MCF 10A (cell line): ENCODE measurements around the gene STRC. TPM values are rescaled to one million over a fixed set of nuclear protein-coding genes. Genes with fewer than 3 reads are reported as not detected.
A peak's percentile ranks its signal among the peaks of the same experiment; 100 is the strongest.
"Not testable (repeated sequence)": the region's sequence is repeated elsewhere in the genome, so short reads cannot be mapped to it uniquely, and the experiment has no call there.

Experiments used
- BruUV-seq: library from RNA; stranded (reverse); fragments of 400-500 nt; replicated peaks from 2 replicates; lab custom pipeline; 2021; lab: Mats Ljungman, UMichigan
- CTCF ChIA-PET: fragments of 300-600 bp; sonication (Branson Sonifier 250); formaldehyde crosslinking; extraction: SDS; loops from one replicate; lab custom pipeline; 2021; ENCODE audit warnings: antibody characterized with exemption, inconsistent platforms; lab: Yijun Ruan, JAX
- POLR2A ChIA-PET: fragments of 300-600, 350-650 bp; sonication (Branson Sonifier 250); formaldehyde crosslinking; extraction: SDS; loops from one replicate; lab custom pipeline; 2020; ENCODE audit warnings: antibody characterized with exemption, inconsistent platforms; lab: Yijun Ruan, JAX
- DNase-seq: peaks from one replicate; pipeline ENCODE4 v3.0.0-alpha.2; 2018; ENCODE audit not compliant: unreplicated experiment
- H3K27ac Mint-ChIP-seq: one replicate; pipeline ENCODE4 v1.8.0; 2022; ENCODE audit warnings: mild to moderate bottlenecking, low read depth, mixed read lengths; ENCODE audit not compliant: unreplicated experiment
- H3K27me3 Mint-ChIP-seq: one replicate; pipeline ENCODE4 v1.8.0; 2022; ENCODE audit warnings: mixed read lengths; ENCODE audit not compliant: insufficient read depth, unreplicated experiment
- H3K36me3 Mint-ChIP-seq: one replicate; pipeline ENCODE4 v1.8.0; 2022; ENCODE audit warnings: mild to moderate bottlenecking, moderate library complexity, mixed read lengths; ENCODE audit not compliant: insufficient read depth, unreplicated experiment
- H3K4me1 Mint-ChIP-seq: one replicate; pipeline ENCODE4 v1.8.0; 2022; ENCODE audit warnings: mixed read lengths; ENCODE audit not compliant: insufficient read depth, unreplicated experiment
- H3K4me3 Mint-ChIP-seq: one replicate; pipeline ENCODE4 v1.8.0; 2022; ENCODE audit warnings: mild to moderate bottlenecking, moderate library complexity, mixed read lengths; ENCODE audit not compliant: unreplicated experiment
- H3K9me3 Mint-ChIP-seq: one replicate; pipeline ENCODE4 v1.8.0; 2022; ENCODE audit warnings: mixed read lengths; ENCODE audit not compliant: unreplicated experiment
- intact Hi-C: fragments of 100-400 bp; cut with micrococcal nuclease; formaldehyde crosslinking; loops from 2 replicates; pipeline ENCODE4 v1.14.1; 2022
- total RNA-seq: library from RNA; stranded (reverse); gene quantifications from 2 replicates; pipeline ENCODE4 v1.2.3, GENCODE V29; 2022

The STRC gene
- total RNA-seq, 1 experiment from 2014 or later: 1.0 TPM

DNA sequence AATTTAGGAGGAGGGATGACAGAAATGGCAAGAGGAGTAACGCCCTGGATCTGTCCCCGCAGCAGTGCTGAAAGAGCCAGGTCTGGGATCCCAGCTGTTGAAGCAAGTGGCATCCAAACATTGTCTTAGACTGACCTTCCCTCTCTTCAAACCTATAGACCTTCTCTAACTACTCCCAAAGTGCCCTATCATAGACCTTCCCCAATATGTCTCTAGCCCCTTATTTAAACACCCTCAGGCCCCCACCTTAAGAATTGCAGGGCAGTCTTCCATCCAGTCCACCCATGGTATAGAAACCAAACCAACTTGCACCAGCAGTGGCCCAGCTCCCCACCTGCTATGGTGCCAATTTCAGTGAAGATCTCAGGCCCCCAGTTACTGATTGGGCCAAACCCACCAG, 18.4 kb downstream of the STRC start:
- H3K27me3 Mint-ChIP-seq, H3K36me3 Mint-ChIP-seq, BruUV-seq, DNase-seq, H3K27ac Mint-ChIP-seq, POLR2A ChIA-PET, CTCF ChIA-PET, intact Hi-C loops, H3K4me1 Mint-ChIP-seq, H3K9me3 Mint-ChIP-seq, H3K4me3 Mint-ChIP-seq: not testable (repeated sequence)

DNA sequence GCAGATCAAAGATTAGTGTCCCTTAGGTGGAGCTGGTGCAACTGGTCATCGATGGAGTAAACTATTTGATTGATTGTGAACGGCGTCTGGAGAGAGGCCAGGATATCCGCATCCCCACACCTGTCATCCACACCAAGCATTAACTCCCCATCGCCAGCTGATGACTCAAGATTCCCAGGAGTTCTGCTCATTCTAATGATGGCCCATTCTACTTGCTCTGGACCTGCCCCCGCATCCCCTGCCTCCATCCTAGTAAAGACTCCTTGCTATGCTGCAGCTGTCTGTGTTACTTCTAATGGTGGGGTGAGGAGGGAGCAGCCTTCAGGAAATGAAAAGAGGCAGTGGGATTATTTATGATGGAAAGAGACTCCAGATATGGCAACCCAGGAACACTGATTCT, 19.5 kb downstream of the STRC start:
- CTCF ChIA-PET: not testable (repeated sequence)

DNA sequence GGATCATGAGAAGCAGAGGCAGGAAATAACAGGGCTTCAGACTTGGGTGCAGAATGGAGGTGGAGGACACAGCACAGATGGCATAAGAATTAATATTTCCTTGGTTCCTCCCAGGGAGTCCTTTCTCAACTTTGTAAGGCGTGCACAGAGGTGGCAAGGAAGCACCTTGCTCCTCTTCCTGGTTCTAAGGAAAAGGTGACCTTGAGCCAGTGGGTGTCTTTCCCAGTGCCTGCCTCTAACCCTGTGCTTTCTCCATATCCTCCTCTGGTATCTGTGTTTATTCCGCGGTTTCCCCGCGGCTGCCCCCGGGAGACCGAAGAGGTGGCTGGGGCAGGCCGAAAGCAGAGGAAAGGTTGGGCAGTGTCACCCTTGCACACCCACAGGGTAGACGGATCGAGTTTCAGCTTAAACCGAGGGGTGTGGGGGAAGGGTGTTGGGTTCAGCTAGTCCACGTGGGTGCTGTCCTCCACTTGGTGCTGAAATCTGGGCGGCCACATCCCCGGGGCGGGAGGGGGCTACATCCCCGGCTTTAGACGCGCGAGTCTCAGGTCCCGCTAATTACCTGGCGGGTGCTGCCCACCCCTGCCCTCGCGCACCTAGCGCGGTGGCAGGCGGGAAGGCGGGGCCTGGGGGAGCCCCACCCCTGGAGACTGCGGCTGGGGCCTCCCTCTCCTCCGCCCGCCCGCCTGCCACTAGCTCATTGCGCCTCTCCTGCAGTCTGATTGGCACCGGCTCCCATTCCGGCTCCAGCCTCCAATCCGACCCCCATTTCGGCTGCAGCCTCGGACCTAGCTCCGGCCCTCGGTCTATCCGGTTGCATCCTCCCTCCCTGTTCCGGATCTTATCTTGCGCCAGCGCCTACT, 25.0 kb downstream of the STRC start, which contains the start of gene CKMT1B:
Gene CKMT1B (plus strand): TSS at position 700 of the 863 bp plus-strand sequence. CDS start 192 bp downstream, outside the sequence.
- intact Hi-C loops, DNase-seq, H3K4me1 Mint-ChIP-seq, POLR2A ChIA-PET, H3K9me3 Mint-ChIP-seq, H3K27ac Mint-ChIP-seq, CTCF ChIA-PET, H3K4me3 Mint-ChIP-seq, H3K36me3 Mint-ChIP-seq, H3K27me3 Mint-ChIP-seq: not testable (repeated sequence)
- TSS peak; percentile 88 for BruUV-seq

More for the DNA sequence above, 19.5 kb downstream of the STRC start:
- H3K9me3 Mint-ChIP-seq, DNase-seq, H3K36me3 Mint-ChIP-seq, H3K27me3 Mint-ChIP-seq, intact Hi-C loops, H3K4me1 Mint-ChIP-seq, BruUV-seq, H3K27ac Mint-ChIP-seq, POLR2A ChIA-PET, H3K4me3 Mint-ChIP-seq: not testable (repeated sequence)

GRCh38 chr15:43592841-43593240, 25.8 kb downstream of the STRC start:
- H3K4me1 Mint-ChIP-seq, CTCF ChIA-PET, H3K36me3 Mint-ChIP-seq, H3K9me3 Mint-ChIP-seq, POLR2A ChIA-PET, BruUV-seq, H3K27ac Mint-ChIP-seq, H3K4me3 Mint-ChIP-seq, DNase-seq, intact Hi-C loops, H3K27me3 Mint-ChIP-seq: not testable (repeated sequence)

GRCh38 chr15:43589778-43590466, 28.7 kb downstream of the STRC start, which contains the start of gene PPIP5K1:
TSS of gene PPIP5K1 (minus strand) at chr15:43590208. CDS start at chr15:43584504, 5,704 bp downstream.
- DNase-seq, H3K9me3 Mint-ChIP-seq, H3K36me3 Mint-ChIP-seq, H3K27ac Mint-ChIP-seq, H3K4me3 Mint-ChIP-seq, intact Hi-C loops, CTCF ChIA-PET, POLR2A ChIA-PET, BruUV-seq, H3K27me3 Mint-ChIP-seq, H3K4me1 Mint-ChIP-seq: not testable (repeated sequence)

- DNase-seq, BruUV-seq, H3K9me3 Mint-ChIP-seq, H3K27me3 Mint-ChIP-seq, H3K4me3 Mint-ChIP-seq, H3K27ac Mint-ChIP-seq, H3K4me1 Mint-ChIP-seq, POLR2A ChIA-PET, intact Hi-C loops, H3K36me3 Mint-ChIP-seq, CTCF ChIA-PET: not testable (repeated sequence)
These were observed 44.0 kb downstream of the STRC start for GRCh38 chr15:43574607-43575006.

GRCh38 chr15:43566615-43567014, 52.0 kb downstream of the STRC start:
- H3K36me3 Mint-ChIP-seq, H3K9me3 Mint-ChIP-seq, H3K4me1 Mint-ChIP-seq, CTCF ChIA-PET, BruUV-seq, intact Hi-C loops, H3K4me3 Mint-ChIP-seq, DNase-seq, H3K27ac Mint-ChIP-seq, POLR2A ChIA-PET, H3K27me3 Mint-ChIP-seq: not testable (repeated sequence)

GRCh38 chr15:43563793-43564192, 54.8 kb downstream of the STRC start:
- H3K4me3 Mint-ChIP-seq, H3K27ac Mint-ChIP-seq, intact Hi-C loops, CTCF ChIA-PET, H3K4me1 Mint-ChIP-seq, H3K27me3 Mint-ChIP-seq, H3K36me3 Mint-ChIP-seq, H3K9me3 Mint-ChIP-seq, POLR2A ChIA-PET, DNase-seq, BruUV-seq: not testable (repeated sequence)

DNA sequence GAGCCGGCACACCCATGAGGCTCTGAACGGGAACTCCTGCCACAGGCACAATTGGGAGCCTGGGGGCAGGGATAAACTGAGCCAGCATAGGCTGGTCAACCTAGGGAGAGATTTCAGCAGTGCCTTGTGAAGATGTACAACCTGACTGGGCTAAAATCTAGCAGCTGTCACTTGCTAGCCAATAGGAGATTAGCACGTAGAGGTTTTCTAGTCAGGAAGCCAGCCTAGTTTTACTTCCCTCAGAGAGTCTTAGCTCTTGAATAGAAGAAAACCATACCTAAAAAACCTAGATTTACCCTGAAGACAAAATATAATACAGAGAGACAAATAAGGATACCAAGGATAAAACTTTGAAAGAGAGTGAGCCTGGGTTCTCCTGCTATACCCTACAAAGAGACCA, 55.8 kb downstream of the STRC start:
- intact Hi-C loops, H3K27ac Mint-ChIP-seq, H3K36me3 Mint-ChIP-seq, DNase-seq, H3K9me3 Mint-ChIP-seq, H3K4me3 Mint-ChIP-seq, POLR2A ChIA-PET, BruUV-seq, H3K4me1 Mint-ChIP-seq, CTCF ChIA-PET, H3K27me3 Mint-ChIP-seq: not testable (repeated sequence)
